ENCODE data around the gene TUBB1.
A peak's percentile ranks its signal among the peaks of the same experiment; 100 is the strongest.
"Not testable (repeated sequence)": the region's sequence is repeated elsewhere in the genome, so short reads cannot be mapped to it uniquely, and the experiment has no call there.

TUBB1 gene

DNA sequence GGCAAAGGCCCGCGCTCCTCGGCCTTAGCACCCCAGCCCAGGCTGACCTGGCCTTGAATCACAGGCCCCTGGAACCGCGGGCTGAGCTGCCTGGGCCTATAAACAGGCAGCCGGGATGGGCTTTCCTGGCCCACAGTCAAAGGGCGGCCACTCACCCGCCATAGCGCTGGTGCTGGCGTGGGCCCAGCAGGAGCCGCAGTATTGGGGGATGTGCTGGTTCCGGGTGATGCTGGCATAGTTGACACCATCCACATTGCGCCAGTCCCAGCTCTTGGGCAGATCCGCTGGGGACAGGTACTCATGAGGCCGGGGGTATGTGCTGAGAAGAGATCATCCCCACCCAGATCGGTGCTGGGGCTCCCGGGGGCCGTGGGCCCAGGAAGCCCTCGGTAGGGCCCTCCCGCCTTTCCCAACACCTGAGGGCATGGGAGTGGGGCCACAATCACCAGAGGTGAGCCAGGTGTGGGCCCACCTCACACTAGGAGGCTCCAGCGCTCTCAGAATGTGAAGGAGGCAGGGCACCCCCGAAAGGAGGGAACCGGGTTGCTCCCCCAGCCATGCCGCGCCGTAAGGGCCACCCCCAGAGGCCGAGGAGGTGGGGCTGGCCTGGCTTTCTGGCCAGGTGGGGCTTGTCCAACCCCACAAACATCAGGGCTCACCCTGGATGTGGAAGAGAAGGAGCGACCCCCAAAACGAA lies 12.9 kb upstream of the TUBB1 start:
- no peak for DNase-seq (ENCODE audit: low read depth)

DNA sequence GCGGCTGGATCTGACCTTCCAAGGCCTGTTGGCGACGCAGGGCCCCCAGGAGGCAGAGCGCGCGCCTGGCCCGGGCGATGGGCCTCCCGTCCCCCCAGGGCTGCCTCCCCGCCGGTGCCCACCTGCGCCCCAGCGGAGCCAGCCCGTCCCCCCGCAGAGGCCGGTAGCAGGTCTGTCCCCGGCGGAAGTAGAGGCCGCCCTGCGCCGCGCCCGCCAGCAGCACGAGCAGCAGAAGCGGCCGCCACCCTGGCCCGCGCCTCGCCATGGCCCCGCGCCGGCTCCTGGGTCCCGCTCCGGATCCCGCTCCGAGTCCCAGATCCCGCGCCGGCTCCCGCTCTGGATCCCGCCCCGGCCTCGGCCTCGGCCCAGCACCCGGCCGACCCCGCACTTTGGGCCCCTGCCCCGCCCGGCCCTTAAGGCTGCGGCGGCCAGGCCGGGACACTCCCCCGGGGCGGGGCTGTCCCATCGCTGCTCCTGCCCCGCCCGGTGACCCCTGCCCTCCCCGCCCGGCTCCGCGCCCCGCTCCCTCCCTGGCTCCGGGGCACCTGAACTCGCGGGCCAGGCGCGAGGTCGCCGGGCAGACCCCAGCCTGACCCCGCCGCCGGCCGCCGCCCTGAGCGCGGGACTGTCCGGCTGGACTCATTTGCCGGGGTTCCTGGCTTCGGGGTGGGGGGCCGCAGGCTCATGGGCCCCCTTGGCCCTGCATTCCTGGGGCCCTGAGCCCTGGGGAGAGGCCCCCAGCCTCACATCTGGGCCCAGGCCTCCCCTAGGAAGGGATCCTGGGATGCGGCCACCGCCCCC lies 12.2 kb upstream of the TUBB1 start, which contains the start of gene CTSZ:
CTSZ (minus strand) TSS at position 391 of the 801 bp plus-strand sequence; CDS start at position 265, 126 bp downstream.
- DNase-seq (ENCODE audit: low read depth): no peak

GRCh38 chr20:59007665-59008511 lies 11.3 kb upstream of the TUBB1 start:
- DNase-seq (ENCODE audit: low read depth): no peak

DNA sequence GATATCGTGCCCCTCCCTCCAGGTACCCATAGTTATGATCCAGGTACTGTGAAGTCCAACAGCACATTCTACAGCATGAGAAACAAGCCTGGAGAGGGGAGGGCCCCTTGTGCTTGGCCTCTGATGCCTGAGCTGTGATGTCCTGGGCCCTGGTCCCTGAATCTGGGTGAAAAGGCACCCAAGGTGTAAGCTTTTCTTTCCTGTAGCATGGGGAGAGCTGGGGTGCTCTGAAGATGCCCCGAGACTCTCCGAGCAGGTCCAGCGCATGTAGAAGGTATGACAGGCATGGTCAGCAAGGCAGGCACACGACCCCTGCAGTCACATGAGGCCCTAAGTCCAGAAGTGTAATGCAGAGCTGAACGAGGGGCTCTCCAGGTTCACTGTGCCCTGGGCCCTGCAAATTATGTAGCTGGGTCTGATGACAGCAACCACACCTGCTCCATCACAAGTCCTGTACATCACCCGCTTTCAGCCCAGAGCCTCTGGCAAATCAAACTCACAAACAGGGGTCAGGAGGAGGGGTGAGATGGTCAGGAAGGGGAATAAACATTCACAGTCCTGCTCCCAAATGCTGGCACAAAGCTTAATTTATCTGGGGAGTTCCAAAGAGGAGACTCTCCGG lies 10.4 kb upstream of the TUBB1 start:
- no peak for DNase-seq (ENCODE audit: low read depth)

- no peak for DNase-seq (ENCODE audit: low read depth)
Observed at GRCh38 chr20:59010321-59010994, 8.8 kb upstream of the TUBB1 start.

GRCh38 chr20:59010995-59011873 lies 8.0 kb upstream of the TUBB1 start:
- DNase-seq (ENCODE audit: low read depth): peak; percentile 86

DNA sequence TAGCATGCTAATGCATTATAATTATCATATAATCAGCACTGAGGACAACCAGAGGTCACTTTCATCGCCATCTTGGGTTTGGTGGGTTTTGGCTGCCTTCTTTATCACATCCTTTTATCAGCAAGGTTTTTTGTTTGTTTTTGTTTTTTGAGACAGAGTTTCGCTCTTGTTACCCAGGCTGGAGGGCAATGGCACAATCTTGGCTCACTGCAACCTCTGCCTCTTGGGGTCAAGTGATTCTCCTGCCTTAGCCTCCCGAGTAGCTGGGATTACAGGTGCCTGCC lies 7.4 kb upstream of the TUBB1 start:
- DNase-seq (ENCODE audit: low read depth): not testable (repeated sequence)

- DNase-seq (ENCODE audit: low read depth): no peak
Observed at GRCh38 chr20:59013031-59013951, 5.9 kb upstream of the TUBB1 start.

GRCh38 chr20:59013959-59014608 lies 5.1 kb upstream of the TUBB1 start:
- DNase-seq (ENCODE audit: low read depth): no peak

GRCh38 chr20:59014680-59015389 lies 4.4 kb upstream of the TUBB1 start:
- no peak for DNase-seq (ENCODE audit: low read depth)

- DNase-seq (ENCODE audit: low read depth): no peak
Observed at GRCh38 chr20:59015411-59015810, 3.8 kb upstream of the TUBB1 start.

DNA sequence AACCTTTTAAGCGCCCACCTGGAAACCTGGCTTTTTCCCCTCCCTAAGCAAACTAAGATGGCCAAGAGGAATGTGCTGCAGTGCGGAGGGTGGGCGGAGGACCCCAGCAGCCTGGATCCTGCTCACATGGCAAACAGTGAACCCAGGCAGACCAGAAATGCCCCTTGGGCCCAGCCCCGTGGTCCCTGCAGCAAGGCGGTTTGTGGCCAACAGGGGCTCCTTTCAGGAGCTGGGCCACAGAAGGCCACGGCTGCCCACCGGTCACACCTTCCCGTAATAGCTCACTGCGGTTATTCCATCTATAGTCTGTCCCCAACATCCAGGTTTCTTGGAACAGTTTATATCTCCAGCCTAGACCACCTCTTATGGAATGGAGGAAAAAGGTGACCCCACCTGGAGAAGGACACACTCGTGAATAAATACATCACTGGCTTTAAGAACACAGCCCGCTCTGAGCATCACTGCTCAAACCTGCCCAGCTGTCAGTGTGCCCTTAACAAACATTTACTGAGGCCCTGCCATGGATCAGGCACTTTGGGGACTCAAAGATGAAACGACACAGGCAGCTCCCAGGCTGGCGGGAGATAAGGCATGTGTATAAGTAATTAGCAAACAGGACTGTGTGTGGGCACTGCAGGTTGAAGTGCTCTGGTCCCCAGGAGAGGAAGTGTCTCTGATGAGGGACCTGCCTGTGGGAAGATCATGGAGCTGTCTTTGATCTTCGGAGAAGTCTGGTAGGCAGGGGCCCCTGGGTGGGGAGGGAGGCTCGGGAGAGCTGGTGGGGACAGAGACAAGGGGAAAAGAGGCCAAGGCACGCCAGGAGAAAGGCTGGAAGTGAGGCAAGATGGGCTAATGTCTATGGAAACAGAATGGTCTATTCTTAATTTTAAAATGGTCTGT lies 3.2 kb upstream of the TUBB1 start:
- no peak for DNase-seq (ENCODE audit: low read depth)

DNA sequence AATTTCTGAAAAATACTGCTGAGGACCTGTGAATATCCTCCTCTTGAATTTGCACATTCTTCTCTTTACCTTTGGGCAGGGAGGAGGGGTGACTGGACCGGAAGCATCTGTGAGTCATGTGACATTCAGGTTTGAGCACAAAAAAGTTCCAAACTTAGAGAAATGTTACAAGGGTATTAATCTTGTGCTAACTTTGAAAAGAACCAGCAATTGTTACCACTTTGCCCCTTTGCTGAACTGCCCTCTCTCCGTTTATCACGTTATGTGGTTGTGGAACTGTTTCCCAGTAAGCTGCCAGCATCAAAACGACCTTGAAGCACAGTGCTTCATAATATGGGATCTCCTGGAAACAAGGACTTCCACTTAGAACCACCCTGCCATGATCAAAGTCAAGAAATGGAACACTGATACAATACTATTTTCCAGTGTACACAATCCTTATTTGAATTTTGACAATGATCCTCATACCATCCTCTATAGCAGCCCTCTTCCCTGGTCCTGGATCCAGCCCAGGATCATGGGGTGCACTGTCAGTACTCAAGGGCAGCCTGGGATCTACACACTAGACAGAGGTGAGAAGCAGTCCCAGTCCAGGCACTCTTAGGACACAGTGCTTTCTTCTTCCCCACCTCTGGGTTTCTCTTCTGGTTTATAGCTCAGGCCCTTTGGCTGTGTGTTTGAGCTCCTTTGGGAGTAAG lies 2.3 kb upstream of the TUBB1 start:
- no peak for DNase-seq (ENCODE audit: low read depth)

GRCh38 chr20:59017493-59018231 lies 1.6 kb upstream of the TUBB1 start:
- DNase-seq (ENCODE audit: low read depth): no peak

- no peak for DNase-seq (ENCODE audit: low read depth)
Observed at GRCh38 chr20:59018817-59019216, 412 bp upstream of the TUBB1 start.

- no peak for DNase-seq (ENCODE audit: low read depth)
Observed at GRCh38 chr20:59020938-59021551, 1.8 kb downstream of the TUBB1 start.

Data from GM04503 (cell line).